Trophoblast cell (in vitro differentiated cells and primary cell): ENCODE results near the gene OLAH.

Experiments
- DNase-seq, 2 donors: peaks; one replicate each; pipeline ENCODE4 v3.0.0-alpha.2; 2016
- H2AFZ ChIP-seq: 2 replicates; pipeline ENCODE4 v1.6.1; 2013; ENCODE audit warnings: low read length, moderate library complexity, mild to moderate bottlenecking; ENCODE audit not compliant: insufficient read depth, poor library complexity
- H2AK5ac ChIP-seq: 2 replicates; pipeline ENCODE4 v1.6.1; 2013; ENCODE audit warnings: mild to moderate bottlenecking, low read length
- H2BK120ac ChIP-seq: 2 replicates; pipeline ENCODE4 v1.6.1; 2013; ENCODE audit warnings: low read length, mild to moderate bottlenecking, moderate library complexity; ENCODE audit not compliant: insufficient read depth, poor library complexity
- H2BK12ac ChIP-seq: 2 replicates; pipeline ENCODE4 v1.6.1; 2013; ENCODE audit warnings: mild to moderate bottlenecking, low read length, moderate library complexity
- H2BK5ac ChIP-seq: 2 replicates; pipeline ENCODE4 v1.6.1; 2013; ENCODE audit warnings: low read length, low read depth, moderate library complexity, mild to moderate bottlenecking; ENCODE audit not compliant: poor library complexity
- H3K14ac ChIP-seq: 2 replicates; pipeline ENCODE4 v1.6.1; 2013; ENCODE audit warnings: mild to moderate bottlenecking, low read length
- H3K18ac ChIP-seq: 2 replicates; pipeline ENCODE4 v1.6.1; 2013; ENCODE audit warnings: mild to moderate bottlenecking, low read length
- H3K23ac ChIP-seq: 2 replicates; pipeline ENCODE4 v1.6.1; 2013; ENCODE audit warnings: low read length
- H3K27ac ChIP-seq: 2 replicates; pipeline ENCODE4 v1.5.1; 2013; ENCODE audit warnings: low read depth, mild to moderate bottlenecking, inconsistent platforms, low read length, moderate library complexity
- H3K27me3 ChIP-seq: 2 replicates; pipeline ENCODE4 v1.6.1; 2013; ENCODE audit warnings: inconsistent platforms, mild to moderate bottlenecking, low read length, moderate library complexity; ENCODE audit not compliant: insufficient read depth
- H3K36me3 ChIP-seq, 2 experiments: 1 replicate in 1 of 2; 2 replicates in 1 of 2; pipeline ENCODE4 v1.6.1; 2013; ENCODE audit warnings: low read length in 2 of 2, mild to moderate bottlenecking in 2 of 2, moderate library complexity in 1 of 2; ENCODE audit not compliant: insufficient read depth in 2 of 2, control insufficient read depth in 1 of 2
- H3K4ac ChIP-seq: 2 replicates; pipeline ENCODE4 v1.6.1; 2013; ENCODE audit warnings: low read depth, mild to moderate bottlenecking, low read length, moderate library complexity
- H3K4me1 ChIP-seq, 2 experiments: 1 replicate in 1 of 2; 2 replicates in 1 of 2; pipeline ENCODE4 v1.6.1; 2013; ENCODE audit warnings: low read length in 2 of 2, mild to moderate bottlenecking in 2 of 2, moderate library complexity in 1 of 2; ENCODE audit not compliant: insufficient read depth in 2 of 2, control insufficient read depth in 1 of 2
- H3K4me2 ChIP-seq: 2 replicates; pipeline ENCODE4 v1.6.1; 2013; ENCODE audit warnings: inconsistent platforms, mild to moderate bottlenecking, low read length, moderate library complexity
- H3K4me3 ChIP-seq: 2 replicates; pipeline ENCODE4 v1.5.1; 2013; ENCODE audit warnings: mild to moderate bottlenecking, low read depth, low read length, inconsistent platforms
- H3K79me1 ChIP-seq: one replicate; pipeline ENCODE4 v1.6.1; 2013; ENCODE audit warnings: low read length
- H3K79me2 ChIP-seq: 2 replicates; pipeline ENCODE4 v1.6.1; 2013; ENCODE audit warnings: low read length, mild to moderate bottlenecking; ENCODE audit not compliant: control insufficient read depth, insufficient read depth, poor library complexity
- H3K9ac ChIP-seq: 2 replicates; pipeline ENCODE4 v1.6.1; 2013; ENCODE audit warnings: mild to moderate bottlenecking, low read length
- H3K9me3 ChIP-seq: 2 replicates; pipeline ENCODE4 v1.6.1; 2013; ENCODE audit warnings: low read depth, mild to moderate bottlenecking, control low read depth, inconsistent platforms, low read length; ENCODE audit not compliant: insufficient read depth
- H4K12ac ChIP-seq: 2 replicates; pipeline ENCODE4 v1.6.1; 2013; ENCODE audit warnings: low read depth, mild to moderate bottlenecking, low read length, moderate library complexity
- H4K8ac ChIP-seq: 2 replicates; pipeline ENCODE4 v1.6.1; 2013; ENCODE audit warnings: low read depth, mild to moderate bottlenecking, low read length, moderate library complexity
- H4K91ac ChIP-seq: one replicate; pipeline ENCODE4 v1.6.1; 2013; ENCODE audit warnings: low read depth, mild to moderate bottlenecking, low read length, moderate library complexity
- WGBS: extraction: QIAGEN DNeasy Blood & Tissue Kit; methylation state at CpG from one replicate; pipeline ENCODE4 v1.1.7; 2013; ENCODE audit warnings: missing lambda C conversion rate; ENCODE audit not compliant: insufficient read length, insufficient coverage; ENCODE audit errors: extremely low coverage; 5-methylcytosine and 5-hydroxymethylcytosine counted together

Gene OLAH

GRCh38 chr10:15099886-15100285 lies 56.1 kb downstream of the OLAH start:
- Histone ChIP-seq H3K36me3 (peaks cover 23 to 31% of the 10 kb centered on the region in 2 experiments), H3K14ac (no peak overlapping the region), H3K9me3 (no peaks in the 10 kb centered on the region), H3K27ac (no peak overlapping the region), H3K4me2 (no peak overlapping the region), H3K4me1 (peaks cover 2 to 6% of the 10 kb centered on the region in 2 experiments), H4K8ac (no peak overlapping the region), H3K23ac (no peak overlapping the region), H3K9ac (no peak overlapping the region), H4K91ac (no peak overlapping the region), H2BK5ac (no peak overlapping the region), H3K79me2 (peaks cover 19% of the 10 kb centered on the region), H2AFZ (no peak overlapping the region), H2AK5ac (no peak overlapping the region), H3K27me3 (no peaks in the 10 kb centered on the region), H2BK12ac (no peak overlapping the region), H3K4me3 (no peak overlapping the region), H3K18ac (no peak overlapping the region), H3K4ac (peak overlapping the region; percentile 61), H3K79me1 (peaks cover 8% of the 10 kb centered on the region), H4K12ac (no peak overlapping the region), H2BK120ac (no peak overlapping the region)
- no peak for DNase-seq
- WGBS = no CpG with 5 or more reads among the region's 4 CpGs

GRCh38 chr10:15103513-15103912 lies 59.8 kb downstream of the OLAH start:
- Histone ChIP-seq H3K4me3 (no peak overlapping the region), H3K4me2 (no peak overlapping the region), H3K27ac (no peak overlapping the region), H3K14ac (no peak overlapping the region), H2AFZ (no peak overlapping the region), H3K4me1 (no peaks in the 10 kb centered on the region), H3K79me2 (peaks cover 10% of the 10 kb centered on the region), H3K4ac (no peak overlapping the region), H3K79me1 (no peaks in the 10 kb centered on the region), H3K27me3 (no peaks in the 10 kb centered on the region), H2BK5ac (no peak overlapping the region), H3K18ac (no peak overlapping the region), H3K36me3 (peaks cover 27 to 32% of the 10 kb centered on the region in 2 experiments), H4K8ac (no peak overlapping the region), H2AK5ac (no peak overlapping the region), H2BK120ac (no peak overlapping the region), H4K12ac (no peak overlapping the region), H3K9me3 (no peaks in the 10 kb centered on the region), H4K91ac (no peak overlapping the region), H3K23ac (no peak overlapping the region), H2BK12ac (no peak overlapping the region), H3K9ac (no peak overlapping the region)
- WGBS = no CpG with 5 or more reads among the region's 9 CpGs
- no peak for DNase-seq

GRCh38 chr10:15106352-15107013 lies 62.7 kb downstream of the OLAH start:
- Histone ChIP-seq H3K79me1 (no peaks in the 10 kb centered on the region), H3K27me3 (no peaks in the 10 kb centered on the region), H2AK5ac (no peak overlapping the region), H3K14ac (no peak overlapping the region), H4K12ac (no peak overlapping the region), H3K18ac (no peak overlapping the region), H2BK5ac (no peak overlapping the region), H4K91ac (no peak overlapping the region), H3K23ac (no peak overlapping the region), H4K8ac (no peak overlapping the region), H3K27ac (no peak overlapping the region), H3K79me2 (no peaks in the 10 kb centered on the region), H3K9me3 (no peaks in the 10 kb centered on the region), H3K36me3 (peaks cover 28 to 33% of the 10 kb centered on the region in 2 experiments), H3K4me3 (no peak overlapping the region), H2AFZ (no peak overlapping the region), H3K9ac (no peak overlapping the region), H2BK120ac (no peak overlapping the region), H3K4me2 (no peak overlapping the region), H2BK12ac (no peak overlapping the region), H3K4ac (no peak overlapping the region), H3K4me1 (no peaks in the 10 kb centered on the region)
- no CpG with 5 or more reads among the region's 8 CpGs for WGBS
- DNase-seq = peak; percentile 76 to 91

GRCh38 chr10:15112657-15113056 lies 68.9 kb downstream of the OLAH start:
- no peak overlapping the region for H3K4me3 ChIP-seq
- H3K14ac ChIP-seq = no peak overlapping the region
- H3K79me1 ChIP-seq = no peaks in the 10 kb centered on the region
- no peak overlapping the region for H2BK12ac ChIP-seq
- H3K4me1 ChIP-seq = no peaks in the 10 kb centered on the region
- H3K27me3 ChIP-seq = no peaks in the 10 kb centered on the region
- no peak overlapping the region for H3K18ac ChIP-seq
- H4K8ac ChIP-seq = no peak overlapping the region
- no peak overlapping the region for H3K23ac ChIP-seq
- no peak for DNase-seq
- no peak overlapping the region for H2BK5ac ChIP-seq
- H3K4me2 ChIP-seq = no peak overlapping the region
- no peak overlapping the region for H4K12ac ChIP-seq
- WGBS = no CpG with 5 or more reads among the region's 13 CpGs
- H4K91ac ChIP-seq = no peak overlapping the region
- no peaks in the 10 kb centered on the region for H3K79me2 ChIP-seq
- no peak overlapping the region for H2BK120ac ChIP-seq
- no peak overlapping the region for H2AFZ ChIP-seq
- no peak overlapping the region for H3K4ac ChIP-seq
- H3K27ac ChIP-seq = no peak overlapping the region
- no peak overlapping the region for H2AK5ac ChIP-seq
- H3K9me3 ChIP-seq = no peaks in the 10 kb centered on the region
- peaks cover 4% of the 10 kb centered on the region in 2 experiments for H3K36me3 ChIP-seq
- H3K9ac ChIP-seq = no peak overlapping the region
